Kidney (tissue), 14 donors: ENCODE measurements around the gene C16orf89. TPM values are rescaled to one million over a fixed set of nuclear protein-coding genes. Genes with fewer than 3 reads are reported as not detected.
A peak's percentile ranks its signal among the peaks of the same experiment; 100 is the strongest.

ENCODE experiments used
- DNase-seq, 5 donors: peaks; one replicate each; pipeline ENCODE4 v3.0.0-alpha.2; 2013 to 2020
- FAIRE-seq: peaks from 2 replicates; lab custom pipeline; 2012; peaks lifted over from hg19 to GRCh38; lab: Jason Lieb, UNC
- H3K27ac ChIP-seq, 2 donors: one replicate each; pipeline ENCODE4 v1.7.0; 2013; ENCODE audit warnings: low read depth in 2 of 2, low read length in 2 of 2, inconsistent platforms in 1 of 2
- H3K27me3 ChIP-seq: one replicate; pipeline ENCODE4 v1.7.1; 2013; ENCODE audit warnings: low read length, inconsistent platforms; ENCODE audit not compliant: control insufficient read depth, insufficient read depth
- H3K36me3 ChIP-seq, 3 donors: one replicate each; pipeline versions ENCODE4 v1.7.0 to v1.7.1; 2013; ENCODE audit warnings: low read length in 3 of 3, control low read depth in 1 of 3, inconsistent platforms in 1 of 3; ENCODE audit not compliant: insufficient read depth in 3 of 3, control insufficient read depth in 2 of 3
- H3K4me1 ChIP-seq, 3 donors: one replicate each; pipeline versions ENCODE4 v1.7.0 to v1.7.1; 2013; ENCODE audit warnings: low read length in 3 of 3, inconsistent platforms in 1 of 3, low read depth in 1 of 3; ENCODE audit not compliant: control insufficient read depth in 2 of 3, insufficient read depth in 2 of 3
- H3K4me3 ChIP-seq, 3 donors: one replicate each; pipeline versions ENCODE4 v1.7.0 to v1.8.1; 2013; ENCODE audit warnings: low read length in 3 of 3, control low read depth in 1 of 3, inconsistent platforms in 1 of 3
- H3K9ac ChIP-seq, 3 donors: one replicate each; pipeline versions ENCODE4 v1.7.0 to v1.7.1; 2013; ENCODE audit warnings: low read length in 3 of 3, control low read depth in 1 of 3, inconsistent platforms in 1 of 3
- H3K9me3 ChIP-seq, 3 donors: one replicate each; pipeline versions ENCODE4 v1.7.0 to v1.7.1; 2013; ENCODE audit warnings: low read length in 3 of 3, control low read depth in 1 of 3, inconsistent platforms in 1 of 3; ENCODE audit not compliant: control insufficient read depth in 2 of 3, insufficient read depth in 1 of 3
- intact Hi-C: fragments of 100-400 bp; cut with DNase I; formaldehyde crosslinking; loops from one replicate; pipeline ENCODE4 v1.11.1; 2022
- polyA plus RNA-seq: library from polyadenylated mRNA; stranded (reverse); fragments of 350-450 nt; fragmentation: Illumina TruSeq; extraction: RNeasy Lipid Tissue Mini Kit (QIAGEN cat#74804); gene quantifications from one replicate; pipeline ENCODE4 v1.2.3, GENCODE V29; 2014; ENCODE audit warnings: low read depth, low replicate concordance; ENCODE audit not compliant: insufficient read depth
- total RNA-seq: library from RNA; stranded (reverse); fragmentation: NEBNext Ultra II Directional; extraction: Animal tissue kit (Norgen Biotek cat#: 25700); gene quantifications from one replicate; pipeline ENCODE4 v1.2.1, GENCODE V29; 2021
- TF ChIP-seq, protein P1 (sequence below): IDR thresholded peaks from 3 replicates; pipeline ENCODE4 v1.5.1; 2012; ENCODE audit warnings: mild to moderate bottlenecking, moderate library complexity, borderline replicate concordance; ENCODE audit not compliant: insufficient read depth; ENCODE audit errors: extremely low read depth
- donor health status: control.
- donor health status: control.
- donor health status: control.
- donor health status: control.
- donor health status: control.
- donor health status: DM: yes; HTN: yes; CAD: no.
- donor health status: Normal renal cell carcinoma (clear cell type).

The C16orf89 gene
- total and polyA plus RNA-seq, 2 donors from 2014 or later: 5.4 to 68.4 TPM

DNA sequence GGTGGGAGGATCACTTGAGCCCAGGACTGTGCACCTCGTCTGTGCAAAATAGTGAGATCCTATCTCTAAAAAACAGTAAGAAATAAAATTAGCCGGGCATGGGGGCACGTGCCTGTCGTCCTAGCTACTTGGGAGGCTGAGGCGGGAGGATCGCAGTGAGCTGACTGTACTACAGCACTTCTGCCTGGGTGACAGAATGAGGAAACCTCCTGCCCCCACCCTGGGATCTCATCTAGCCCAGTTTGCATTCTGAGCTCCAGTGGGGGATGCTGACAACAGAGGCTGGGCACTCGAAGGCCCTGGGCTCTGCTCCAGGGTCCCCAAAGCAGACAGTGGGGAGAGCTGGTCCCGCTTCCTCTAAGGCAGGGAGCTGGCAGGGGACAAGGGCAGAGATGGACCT lies 39.1 kb downstream of the C16orf89 start:
- Histone ChIP-seq H3K36me3 (no peaks in the 10 kb centered on the region), H3K4me3 (no peak overlapping the region), H3K9ac (no peak overlapping the region), H3K27ac (no peak overlapping the region), H3K27me3 (no peaks in the 10 kb centered on the region), H3K9me3 (no peaks in the 10 kb centered on the region), H3K4me1 (no peaks in the 10 kb centered on the region)
- TF ChIP-seq, protein P1, sequence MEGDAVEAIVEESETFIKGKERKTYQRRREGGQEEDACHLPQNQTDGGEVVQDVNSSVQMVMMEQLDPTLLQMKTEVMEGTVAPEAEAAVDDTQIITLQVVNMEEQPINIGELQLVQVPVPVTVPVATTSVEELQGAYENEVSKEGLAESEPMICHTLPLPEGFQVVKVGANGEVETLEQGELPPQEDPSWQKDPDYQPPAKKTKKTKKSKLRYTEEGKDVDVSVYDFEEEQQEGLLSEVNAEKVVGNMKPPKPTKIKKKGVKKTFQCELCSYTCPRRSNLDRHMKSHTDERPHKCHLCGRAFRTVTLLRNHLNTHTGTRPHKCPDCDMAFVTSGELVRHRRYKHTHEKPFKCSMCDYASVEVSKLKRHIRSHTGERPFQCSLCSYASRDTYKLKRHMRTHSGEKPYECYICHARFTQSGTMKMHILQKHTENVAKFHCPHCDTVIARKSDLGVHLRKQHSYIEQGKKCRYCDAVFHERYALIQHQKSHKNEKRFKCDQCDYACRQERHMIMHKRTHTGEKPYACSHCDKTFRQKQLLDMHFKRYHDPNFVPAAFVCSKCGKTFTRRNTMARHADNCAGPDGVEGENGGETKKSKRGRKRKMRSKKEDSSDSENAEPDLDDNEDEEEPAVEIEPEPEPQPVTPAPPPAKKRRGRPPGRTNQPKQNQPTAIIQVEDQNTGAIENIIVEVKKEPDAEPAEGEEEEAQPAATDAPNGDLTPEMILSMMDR: no peak
- intact Hi-C loops: no loop called here
- DNase-seq (peak in 1 of 5 donors; percentile 44), FAIRE-seq (no peak)

- Histone ChIP-seq H3K4me3 (no peak overlapping the region), H3K27me3 (no peaks in the 10 kb centered on the region), H3K9ac (no peak overlapping the region), H3K4me1 (no peaks in the 10 kb centered on the region), H3K27ac (no peak overlapping the region), H3K9me3 (no peaks in the 10 kb centered on the region), H3K36me3 (no peaks in the 10 kb centered on the region)
- TF ChIP-seq, protein P1: no peak
- FAIRE-seq (no peak), DNase-seq (peak in 3 of 5 donors; percentile 24 to 37 (median 31))
- intact Hi-C loops: no loop called here
Measured at GRCh38 chr16:5025171-5025632, 40.6 kb downstream of the C16orf89 start.

DNA sequence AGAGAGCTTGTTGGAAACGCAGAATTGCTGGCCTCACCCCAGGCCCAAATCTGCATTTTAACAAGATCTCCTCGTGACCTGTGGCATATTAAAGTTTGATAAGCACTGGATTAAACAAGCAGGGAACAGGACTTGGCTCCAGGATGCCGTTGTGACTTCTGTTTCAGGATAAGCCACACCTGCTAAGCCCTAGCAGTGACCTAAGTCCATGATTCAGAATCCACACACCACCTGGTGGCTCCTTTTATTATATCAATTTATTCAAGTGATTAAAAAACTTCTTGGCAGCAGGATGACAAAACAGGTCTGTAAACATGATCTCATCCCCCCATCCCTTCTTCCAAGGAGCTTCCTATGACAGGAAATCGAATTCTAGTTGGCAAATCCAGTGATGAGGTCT lies 41.1 kb downstream of the C16orf89 start:
- Histone ChIP-seq H3K9ac (no peak overlapping the region), H3K4me1 (no peaks in the 10 kb centered on the region), H3K36me3 (no peaks in the 10 kb centered on the region), H3K4me3 (no peak overlapping the region), H3K27me3 (no peaks in the 10 kb centered on the region), H3K27ac (no peak overlapping the region), H3K9me3 (no peaks in the 10 kb centered on the region)
- DNase-seq: peak in 1 of 5 donors; percentile 30
- no peak for FAIRE-seq
- intact Hi-C loops: no loop called here
- TF ChIP-seq, protein P1: no peak

- intact Hi-C loops: no loop called here
- H3K36me3 ChIP-seq: no peaks in the 10 kb centered on the region
- DNase-seq (no peak), FAIRE-seq (no peak)
- H3K9ac ChIP-seq: no peak overlapping the region
- no peaks in the 10 kb centered on the region for H3K4me1 ChIP-seq
- H3K9me3 ChIP-seq: no peaks in the 10 kb centered on the region
- no peaks in the 10 kb centered on the region for H3K27me3 ChIP-seq
- no peak overlapping the region for H3K27ac ChIP-seq
- no peak overlapping the region for H3K4me3 ChIP-seq
- TF ChIP-seq, protein P1: no peak
Measured at GRCh38 chr16:5022521-5022920, 43.2 kb downstream of the C16orf89 start.
